Kidney tubule cell (primary cell): ENCODE measurements around the gene ETV3L.

Source experiments
- DNase-seq: peaks from one replicate; pipeline ENCODE4 v3.0.0-alpha.2; 2018; ENCODE audit warnings: low spot score

Gene ETV3L

GRCh38 chr1:157099633-157100009 is at the start of gene ETV3L:
Gene ETV3L (minus strand): TSS chr1:157099808. CDS start chr1:157099523, 285 bp downstream.
- DNase-seq = no peak

GRCh38 chr1:157147906-157148700 is 48.5 kb upstream of the ETV3L start:
- peak; percentile 38 for DNase-seq

- no peak for DNase-seq
Observed at GRCh38 chr1:157147037-157147436, 47.4 kb upstream of the ETV3L start.

- no peak for DNase-seq
Observed at GRCh38 chr1:157146244-157146643, 46.6 kb upstream of the ETV3L start.

- DNase-seq = peak; percentile 61
Observed at GRCh38 chr1:157145076-157145475, 45.5 kb upstream of the ETV3L start.

GRCh38 chr1:157144509-157144908 is 44.9 kb upstream of the ETV3L start:
- no peak for DNase-seq

GRCh38 chr1:157142765-157143423 is 43.3 kb upstream of the ETV3L start:
- DNase-seq = no peak

- no peak for DNase-seq
Observed at GRCh38 chr1:157142201-157142600, 42.6 kb upstream of the ETV3L start.

- DNase-seq = no peak
Observed at GRCh38 chr1:157141212-157141855, 41.7 kb upstream of the ETV3L start.

- DNase-seq = no peak
Observed at GRCh38 chr1:157140063-157140588, 40.5 kb upstream of the ETV3L start.

GRCh38 chr1:157139052-157139715 is 39.6 kb upstream of the ETV3L start:
- DNase-seq = no peak

GRCh38 chr1:157138220-157139051 is 38.8 kb upstream of the ETV3L start, which contains the start of gene ETV3:
Gene ETV3 (minus strand): TSS chr1:157138395. CDS start chr1:157136352, 2,043 bp downstream.
- peak; percentile 94 for DNase-seq

GRCh38 chr1:157137408-157138219 is 38.0 kb upstream of the ETV3L start:
- peak; percentile 47 for DNase-seq

GRCh38 chr1:157137046-157137407 is 37.4 kb upstream of the ETV3L start:
- peak; percentile 45 for DNase-seq

- peak; percentile 47 for DNase-seq
Observed at GRCh38 chr1:157136133-157136532, 36.5 kb upstream of the ETV3L start.

GRCh38 chr1:157135646-157136045 is 36.0 kb upstream of the ETV3L start:
- peak; percentile 16 for DNase-seq

- no peak for DNase-seq
Observed at GRCh38 chr1:157135070-157135469, 35.5 kb upstream of the ETV3L start.

- no peak for DNase-seq
Observed at GRCh38 chr1:157134442-157134841, 34.8 kb upstream of the ETV3L start.

GRCh38 chr1:157133426-157133825 is 33.8 kb upstream of the ETV3L start:
- DNase-seq = no peak

- DNase-seq = no peak
Observed at GRCh38 chr1:157132616-157133167, 33.1 kb upstream of the ETV3L start.
